Transverse colon (tissue), 4 donors: ENCODE measurements around the gene SNED1.

Source experiments
- EP300 ChIP-seq: sonication (generic); formaldehyde crosslinking; IDR thresholded peaks from one replicate; pipeline ENCODE4 v1.6.1; 2017; ENCODE audit warnings: antibody characterized with exemption, low read depth
- POLR2A ChIP-seq: fragments of 450-650 bp; IDR thresholded peaks from one replicate; pipeline ENCODE4 v1.6.1; 2016; ENCODE audit warnings: antibody characterized with exemption, mild to moderate bottlenecking, moderate library complexity
- POLR2AphosphoS5 ChIP-seq, 3 donors: sonication (generic); formaldehyde crosslinking; IDR thresholded peaks; one replicate each; pipeline ENCODE4 v1.6.1; 2016; ENCODE audit warnings: antibody characterized with exemption in 3 of 3
- TF ChIP-seq, protein P1 (sequence below), 5 experiments: fragments of 200-600 bp in 3 of 5; fragments of 450-650 bp in 2 of 5; sonication (generic) in 3 of 5; IDR thresholded peaks; 1 replicate in 2 of 5; 2 replicates in 3 of 5; pipeline ENCODE4 v1.5.1; 2016 to 2017; ENCODE audit warnings: antibody characterized with exemption in 5 of 5, inconsistent platforms in 3 of 5, mild to moderate bottlenecking in 2 of 5, moderate library complexity in 1 of 5

DNA sequence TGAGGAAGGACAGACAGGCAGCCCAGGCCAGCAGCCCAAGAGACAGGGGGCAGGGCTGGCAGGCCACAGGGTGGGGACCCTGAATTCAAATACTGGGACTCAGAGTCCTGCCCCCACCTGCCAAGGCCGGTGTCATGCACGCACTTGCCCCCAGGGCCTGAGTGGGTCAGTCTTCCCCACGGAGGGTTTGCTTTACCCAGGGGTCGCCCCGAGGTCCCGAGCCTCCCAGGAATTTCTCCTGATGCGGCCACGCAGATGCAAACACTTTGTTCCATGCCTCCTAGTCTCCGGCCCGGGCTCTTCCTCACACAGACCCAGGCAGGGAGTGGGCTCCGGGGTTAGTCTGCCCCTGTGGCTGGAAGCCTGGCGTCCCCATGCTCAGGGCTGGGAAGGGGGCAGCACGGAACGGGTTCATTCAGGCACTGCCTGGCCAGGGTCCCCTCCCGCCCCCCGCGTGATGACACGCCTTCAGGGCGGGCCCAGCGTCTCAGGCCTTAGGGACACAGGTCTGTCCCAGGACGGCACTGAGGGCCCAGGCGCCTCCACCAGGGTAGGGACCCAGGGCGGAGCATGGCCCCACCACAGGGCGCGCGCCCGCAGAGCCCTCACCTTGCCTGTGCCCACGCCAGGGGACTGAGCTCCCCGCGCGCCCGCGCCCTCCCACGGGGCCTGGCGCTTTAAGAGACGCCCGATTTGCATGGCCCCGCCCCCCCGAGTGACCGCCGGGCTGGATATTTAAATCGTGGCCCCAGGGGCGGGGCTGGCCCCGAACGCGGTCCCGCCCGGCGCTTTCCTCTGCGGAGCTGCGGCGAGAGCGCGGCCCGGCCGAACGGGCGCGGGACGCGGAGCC, at the start of gene SNED1:
- TF ChIP-seq, protein P1, sequence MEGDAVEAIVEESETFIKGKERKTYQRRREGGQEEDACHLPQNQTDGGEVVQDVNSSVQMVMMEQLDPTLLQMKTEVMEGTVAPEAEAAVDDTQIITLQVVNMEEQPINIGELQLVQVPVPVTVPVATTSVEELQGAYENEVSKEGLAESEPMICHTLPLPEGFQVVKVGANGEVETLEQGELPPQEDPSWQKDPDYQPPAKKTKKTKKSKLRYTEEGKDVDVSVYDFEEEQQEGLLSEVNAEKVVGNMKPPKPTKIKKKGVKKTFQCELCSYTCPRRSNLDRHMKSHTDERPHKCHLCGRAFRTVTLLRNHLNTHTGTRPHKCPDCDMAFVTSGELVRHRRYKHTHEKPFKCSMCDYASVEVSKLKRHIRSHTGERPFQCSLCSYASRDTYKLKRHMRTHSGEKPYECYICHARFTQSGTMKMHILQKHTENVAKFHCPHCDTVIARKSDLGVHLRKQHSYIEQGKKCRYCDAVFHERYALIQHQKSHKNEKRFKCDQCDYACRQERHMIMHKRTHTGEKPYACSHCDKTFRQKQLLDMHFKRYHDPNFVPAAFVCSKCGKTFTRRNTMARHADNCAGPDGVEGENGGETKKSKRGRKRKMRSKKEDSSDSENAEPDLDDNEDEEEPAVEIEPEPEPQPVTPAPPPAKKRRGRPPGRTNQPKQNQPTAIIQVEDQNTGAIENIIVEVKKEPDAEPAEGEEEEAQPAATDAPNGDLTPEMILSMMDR (IDR thresholded peaks at IDR 0.05), result no peak
- TF ChIP-seq POLR2AphosphoS5 (IDR thresholded peaks at IDR 0.05), result peak in 2 of 3 donors; percentile 18 to 31
- no peak for TF ChIP-seq POLR2A
- no peak for TF ChIP-seq EP300
